HTERT RPE-1 (cell line): ENCODE results near the gene GPR15.

ENCODE experiments used
- in situ Hi-C: fragments of 300-500 bp; cut with MboI; formaldehyde crosslinking; loops from 4 replicates; pipeline ENCODE4 v1.14.3; 2020; ENCODE audit warnings: low sequenced_read_pairs

Gene GPR15

DNA sequence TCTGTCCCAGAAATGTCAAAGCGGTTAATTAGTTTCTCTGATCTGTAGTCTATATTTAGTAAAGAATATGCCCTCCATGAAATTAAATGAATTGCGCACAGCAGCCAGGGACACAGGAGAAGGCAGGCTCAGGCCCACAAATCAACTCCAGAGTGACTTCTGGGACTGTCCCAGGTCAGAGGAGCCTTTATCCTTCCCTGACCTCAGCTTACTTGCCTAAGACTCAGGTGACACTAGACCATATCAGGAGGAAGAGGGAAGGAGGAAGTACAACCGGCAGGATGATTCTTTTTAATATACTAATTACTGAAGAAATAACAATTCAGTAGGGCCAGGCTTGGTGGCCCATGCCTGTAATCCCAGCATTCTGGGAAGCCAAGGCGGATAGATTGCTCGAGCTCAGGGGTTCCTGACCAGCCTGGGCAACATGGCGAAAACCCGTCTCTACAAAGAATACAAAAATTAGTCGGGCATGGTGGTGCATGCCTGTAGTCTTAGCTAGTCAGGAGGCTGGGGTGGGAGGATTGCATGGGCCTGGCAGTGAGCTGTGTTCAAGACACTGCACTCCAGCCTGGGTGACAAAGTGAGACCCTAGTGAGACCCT lies 1.8 kb upstream of the GPR15 start:
- in situ Hi-C loops: no loop called here

DNA sequence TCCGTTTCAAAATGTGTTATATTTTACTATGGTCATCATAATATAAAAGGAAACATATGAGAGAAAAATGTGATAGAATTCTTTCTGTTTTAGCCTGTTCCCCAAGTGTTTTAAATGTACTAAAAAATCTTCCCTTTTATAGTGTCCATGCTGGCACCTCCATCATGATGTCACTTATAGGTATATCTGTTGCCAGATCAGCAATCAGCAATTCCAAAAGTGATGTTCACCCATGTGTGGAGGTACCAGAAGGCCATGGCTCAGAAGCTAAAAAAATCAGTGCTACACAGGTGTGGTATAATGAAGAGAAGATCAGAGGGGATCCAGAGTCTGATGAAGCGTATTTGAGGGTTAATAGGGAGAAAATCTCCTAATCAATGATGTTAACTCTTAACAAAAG lies 1.1 kb upstream of the GPR15 start:
- in situ Hi-C loops: no loop called here

GRCh38 chr3:98532275-98532637 lies 478 bp downstream of the GPR15 start:
- in situ Hi-C loops: no loop called here

DNA sequence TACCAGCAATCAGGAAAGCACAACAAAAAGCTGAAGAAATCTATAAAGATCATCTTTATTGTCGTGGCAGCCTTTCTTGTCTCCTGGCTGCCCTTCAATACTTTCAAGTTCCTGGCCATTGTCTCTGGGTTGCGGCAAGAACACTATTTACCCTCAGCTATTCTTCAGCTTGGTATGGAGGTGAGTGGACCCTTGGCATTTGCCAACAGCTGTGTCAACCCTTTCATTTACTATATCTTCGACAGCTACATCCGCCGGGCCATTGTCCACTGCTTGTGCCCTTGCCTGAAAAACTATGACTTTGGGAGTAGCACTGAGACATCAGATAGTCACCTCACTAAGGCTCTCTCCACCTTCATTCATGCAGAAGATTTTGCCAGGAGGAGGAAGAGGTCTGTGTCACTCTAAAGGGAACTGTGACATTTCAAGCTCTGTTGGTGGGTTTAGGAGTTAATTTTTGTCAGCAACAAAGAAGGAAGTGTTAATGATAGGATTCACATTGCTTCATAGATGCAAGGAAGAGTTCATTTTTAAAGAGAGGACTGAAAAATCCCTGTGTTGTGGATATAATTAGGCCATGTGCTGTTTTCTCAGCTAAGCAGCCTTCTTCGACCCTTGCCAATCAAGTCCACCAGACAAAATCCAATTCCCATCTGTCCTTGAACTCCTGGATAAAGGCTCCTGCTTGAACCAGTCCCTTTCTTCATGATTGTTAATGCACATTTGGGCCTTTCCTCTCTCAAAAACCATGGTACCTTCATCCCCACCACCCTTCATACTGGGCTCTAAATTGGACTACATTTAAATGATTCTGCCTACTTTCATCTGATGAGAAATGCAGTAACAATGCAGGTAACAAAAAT lies 1.2 kb downstream of the GPR15 start:
- in situ Hi-C loops: no loop called here

GRCh38 chr3:98534168-98534567 lies 2.4 kb downstream of the GPR15 start:
- in situ Hi-C loops: no loop called here

DNA sequence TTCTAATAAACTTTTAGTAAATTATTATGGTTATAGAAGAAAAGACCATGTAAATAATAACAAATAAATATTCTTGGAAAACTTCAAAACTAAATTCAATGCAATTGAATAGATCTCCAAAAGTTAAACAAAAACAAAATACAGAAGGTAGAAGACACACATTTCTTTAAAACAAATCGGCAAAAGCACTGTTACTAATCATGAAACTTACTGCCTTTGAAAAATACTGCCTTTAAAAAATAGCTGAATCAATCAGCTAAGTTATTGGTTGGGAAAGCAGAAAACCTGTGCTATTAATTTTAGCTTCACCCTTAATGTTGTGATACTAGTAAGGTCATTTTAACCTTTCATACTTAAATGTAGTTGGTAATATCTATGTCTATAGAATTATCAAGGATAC lies 3.0 kb downstream of the GPR15 start:
- in situ Hi-C loops: no loop called here

DNA sequence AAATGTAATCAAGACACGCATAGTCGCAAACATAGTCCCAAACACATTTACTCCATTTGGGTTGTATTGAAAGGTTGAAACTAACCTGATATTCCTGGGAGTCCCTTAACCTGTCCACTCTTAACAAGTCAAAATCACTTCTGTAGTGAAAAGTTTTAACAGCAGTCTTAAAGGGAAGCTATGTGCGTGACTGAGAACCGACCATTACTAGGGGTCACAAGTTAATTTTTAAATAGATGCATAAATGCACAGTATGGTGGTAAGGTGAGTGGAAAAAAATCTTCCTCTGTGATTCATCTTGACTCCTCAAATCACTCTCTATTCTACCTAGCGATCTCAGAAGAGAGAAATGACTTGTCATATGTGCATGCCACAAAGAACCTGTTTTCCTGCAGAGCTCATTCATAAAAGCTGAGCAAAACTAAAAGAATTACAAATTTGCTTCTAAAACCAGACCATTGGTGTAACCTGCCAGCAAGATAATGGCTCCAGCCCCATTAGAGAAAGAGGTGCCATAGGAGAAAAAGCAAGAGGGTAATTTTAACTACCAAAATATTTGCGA lies 4.8 kb downstream of the GPR15 start:
- in situ Hi-C loops: no loop called here

DNA sequence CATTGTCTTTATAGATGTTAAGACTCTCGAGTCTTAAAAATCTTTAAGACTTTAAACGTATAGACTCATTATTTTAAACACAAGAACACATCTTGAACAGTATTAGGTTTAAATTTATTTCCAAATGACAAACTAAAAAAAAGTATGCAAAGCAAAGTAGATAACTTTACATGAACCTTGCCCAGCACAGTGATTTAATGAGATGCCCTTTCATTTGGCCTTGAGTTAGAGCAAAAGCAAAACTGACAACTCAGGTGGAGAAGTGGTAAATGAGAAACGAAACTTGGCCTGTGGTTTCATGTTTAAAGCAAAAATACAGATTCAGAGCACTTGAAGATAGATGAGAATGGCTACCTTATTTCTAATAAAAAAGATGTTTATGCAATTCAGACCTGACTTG lies 8.6 kb downstream of the GPR15 start:
- in situ Hi-C loops: no loop called here

DNA sequence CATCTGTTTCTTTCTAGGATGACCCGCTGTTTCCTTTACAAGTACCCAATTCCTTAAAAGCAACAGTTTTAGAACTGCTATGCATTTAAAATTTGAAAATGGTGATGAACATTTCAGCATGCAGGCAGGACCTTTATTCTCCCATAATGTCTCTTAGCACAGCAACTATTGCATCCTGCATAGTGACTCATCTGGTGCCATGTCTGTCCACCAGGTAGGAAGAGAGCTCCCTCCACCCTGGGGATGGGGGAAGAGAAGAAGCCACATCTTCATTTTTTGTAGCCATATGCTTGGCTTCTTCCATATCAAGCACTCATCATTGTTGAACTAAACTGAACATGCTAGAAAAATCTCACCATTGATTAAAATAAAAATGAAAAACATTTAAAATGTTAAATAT lies 9.9 kb downstream of the GPR15 start:
- in situ Hi-C loops: no loop called here

GRCh38 chr3:98542623-98543022 lies 10.8 kb downstream of the GPR15 start:
- in situ Hi-C loops: no loop called here

DNA sequence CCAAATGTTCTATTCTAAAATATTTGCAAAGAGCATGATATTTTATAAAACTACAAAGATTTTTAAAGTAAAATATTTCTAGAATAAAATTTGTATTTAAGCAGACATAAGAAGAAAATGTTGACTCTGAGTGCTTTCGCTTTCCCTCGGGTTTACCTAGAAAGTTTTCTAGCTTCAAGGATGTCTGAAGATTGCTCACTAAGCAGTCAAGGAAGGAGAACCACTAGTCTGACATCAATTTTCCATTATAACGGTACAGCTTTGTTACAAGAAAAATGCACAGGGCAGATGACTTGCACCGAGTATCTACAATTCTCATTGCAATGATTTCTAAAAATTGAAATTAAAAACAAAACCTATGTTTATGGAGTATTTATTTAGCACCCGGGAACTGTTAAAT lies 14.2 kb downstream of the GPR15 start:
- in situ Hi-C loops: no loop called here

DNA sequence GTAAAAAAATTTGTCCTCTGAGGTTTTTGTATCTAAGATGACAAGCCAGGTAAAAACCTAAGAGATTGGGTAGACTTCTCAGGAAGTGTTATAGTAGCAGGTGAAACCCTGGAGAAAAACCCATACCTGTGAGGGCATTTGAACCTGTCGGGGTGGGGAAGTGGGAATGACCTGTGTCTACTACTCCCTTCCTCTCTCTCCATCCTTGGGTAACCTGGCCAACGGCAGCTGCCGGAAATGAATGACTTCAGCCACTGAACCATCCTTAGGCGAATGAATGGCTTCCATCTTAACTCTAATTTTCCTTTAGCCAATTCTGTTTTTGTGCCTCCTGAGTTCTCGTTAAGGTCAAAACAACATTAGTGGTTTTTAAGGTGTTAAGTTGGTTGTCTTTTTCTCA lies 16.8 kb downstream of the GPR15 start:
- in situ Hi-C loops: no loop called here

DNA sequence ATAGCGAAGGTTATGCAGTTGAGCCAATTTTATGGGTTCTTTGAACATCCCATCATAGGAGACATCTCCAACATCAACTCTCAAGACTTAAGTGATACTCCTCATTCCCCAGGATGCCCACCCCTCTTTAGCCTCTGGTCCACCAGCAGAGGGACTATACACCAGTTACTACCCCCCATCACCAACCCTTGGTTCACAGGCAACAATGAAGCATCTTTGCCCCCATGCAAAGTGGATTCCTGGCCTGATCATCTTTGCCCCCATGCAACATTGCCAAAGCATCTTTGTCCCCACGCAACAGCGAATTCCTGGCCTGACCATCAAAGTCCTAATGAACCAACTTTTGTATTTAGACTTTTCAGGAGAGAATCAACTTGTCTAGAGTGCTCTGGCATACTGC lies 19.1 kb downstream of the GPR15 start:
- in situ Hi-C loops: no loop called here

DNA sequence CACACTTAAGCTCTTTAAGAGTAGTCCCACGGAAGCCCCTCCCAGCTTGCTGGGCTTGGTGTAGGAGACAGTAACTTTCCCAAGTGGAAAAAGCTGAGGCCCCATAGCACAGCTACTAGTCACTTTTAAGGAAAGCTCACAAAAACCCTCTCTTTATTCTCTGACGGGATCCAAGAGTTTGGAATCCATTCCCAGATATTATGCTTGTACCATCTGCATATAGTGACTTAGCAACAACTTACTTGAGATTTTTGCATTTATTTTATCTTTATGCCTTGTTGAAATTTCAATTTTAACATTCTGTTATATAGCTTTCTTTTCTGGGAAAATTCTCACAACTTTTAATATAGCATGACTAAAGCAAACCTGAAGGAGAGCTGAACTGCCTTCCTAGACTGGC lies 19.5 kb downstream of the GPR15 start:
- in situ Hi-C loops: no loop called here

GRCh38 chr3:98551754-98552153 lies 20.0 kb downstream of the GPR15 start:
- in situ Hi-C loops: no loop called here

DNA sequence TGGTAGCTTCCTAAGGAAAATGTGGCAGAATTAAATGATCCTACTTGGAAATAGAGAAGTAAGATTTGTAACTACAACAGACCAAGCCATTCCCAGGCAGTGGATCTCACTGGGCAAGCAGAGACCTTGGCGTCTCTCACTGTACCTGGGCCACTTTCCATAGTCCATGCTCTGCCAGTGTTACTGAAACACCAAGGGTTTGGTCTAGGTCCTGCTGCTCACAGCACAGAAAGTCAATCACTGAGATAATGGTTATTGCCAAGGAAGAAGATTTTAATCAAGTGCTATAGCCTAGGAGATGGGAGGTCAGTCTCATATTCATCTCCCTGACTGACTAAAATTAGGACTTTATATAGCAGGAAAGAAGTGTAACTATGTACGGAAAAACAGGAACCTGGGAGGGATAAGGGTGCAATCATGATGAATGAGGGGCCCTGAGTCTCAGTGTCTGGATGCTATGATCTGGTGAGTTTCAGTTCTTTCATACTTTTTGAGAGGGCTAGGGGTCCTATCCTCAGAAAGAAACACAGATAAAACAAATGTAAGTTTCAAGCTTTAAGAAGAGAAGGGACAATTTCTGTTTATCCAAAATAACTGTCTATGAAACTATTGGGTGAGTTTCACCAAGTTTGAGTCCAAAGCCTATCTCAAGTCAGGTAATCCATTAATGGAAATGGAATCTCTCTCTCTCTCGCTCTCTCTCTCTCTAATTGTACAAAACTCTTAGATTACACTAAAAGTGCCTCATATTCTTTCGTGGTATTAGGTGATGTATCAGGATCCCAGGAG lies 20.6 kb downstream of the GPR15 start:
- in situ Hi-C loops: no loop called here

GRCh38 chr3:98553021-98553563 lies 21.3 kb downstream of the GPR15 start:
- in situ Hi-C loops: no loop called here

- in situ Hi-C loops: no loop called here
Measured at GRCh38 chr3:98553753-98554152, 22.0 kb downstream of the GPR15 start.

DNA sequence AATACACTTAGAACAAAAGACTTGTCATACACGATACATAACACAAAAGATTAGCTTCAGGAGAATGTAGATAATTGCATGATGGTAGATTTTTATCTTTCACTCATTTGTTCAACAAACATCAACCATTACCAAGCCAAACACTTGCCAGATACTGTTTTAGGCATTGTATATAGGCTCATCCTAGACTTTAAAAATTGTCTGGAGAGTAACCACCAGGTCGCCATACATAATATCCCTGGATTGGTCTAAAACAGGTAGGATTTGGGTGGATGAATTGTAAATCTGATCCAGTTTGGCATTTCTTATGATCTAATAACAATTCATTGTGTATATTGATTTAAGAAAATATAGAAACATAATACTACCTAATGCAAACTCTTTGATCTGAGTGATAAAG lies 22.8 kb downstream of the GPR15 start:
- in situ Hi-C loops: no loop called here

DNA sequence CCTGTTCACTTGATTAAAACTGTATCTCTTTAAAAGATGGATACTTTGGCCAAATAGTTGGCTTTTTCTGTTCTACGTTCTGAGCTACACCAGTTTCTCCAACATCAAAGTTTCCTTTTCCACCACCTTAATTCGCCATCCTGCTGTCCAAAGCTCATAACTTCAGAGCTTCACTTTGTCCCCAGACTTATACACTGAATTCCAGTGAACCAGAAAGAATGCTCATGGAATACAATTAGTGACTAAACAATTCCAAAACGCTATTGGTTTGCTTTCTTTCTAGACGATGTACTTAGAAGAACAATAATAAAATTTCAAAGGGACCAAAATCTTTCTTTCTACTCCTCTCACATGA lies 23.2 kb downstream of the GPR15 start:
- in situ Hi-C loops: no loop called here
